ENCODE data around the gene HORMAD2. TPM values are rescaled to one million over a fixed set of nuclear protein-coding genes. Genes with fewer than 3 reads are reported as not detected.
A peak's percentile ranks its signal among the peaks of the same experiment; 100 is the strongest.

HORMAD2 gene
- total and polyA plus RNA-seq, 9 of the 15 experiments (the other 6 are each of a cell fraction or from before 2014, with no cell fraction given), result not detected

DNA sequence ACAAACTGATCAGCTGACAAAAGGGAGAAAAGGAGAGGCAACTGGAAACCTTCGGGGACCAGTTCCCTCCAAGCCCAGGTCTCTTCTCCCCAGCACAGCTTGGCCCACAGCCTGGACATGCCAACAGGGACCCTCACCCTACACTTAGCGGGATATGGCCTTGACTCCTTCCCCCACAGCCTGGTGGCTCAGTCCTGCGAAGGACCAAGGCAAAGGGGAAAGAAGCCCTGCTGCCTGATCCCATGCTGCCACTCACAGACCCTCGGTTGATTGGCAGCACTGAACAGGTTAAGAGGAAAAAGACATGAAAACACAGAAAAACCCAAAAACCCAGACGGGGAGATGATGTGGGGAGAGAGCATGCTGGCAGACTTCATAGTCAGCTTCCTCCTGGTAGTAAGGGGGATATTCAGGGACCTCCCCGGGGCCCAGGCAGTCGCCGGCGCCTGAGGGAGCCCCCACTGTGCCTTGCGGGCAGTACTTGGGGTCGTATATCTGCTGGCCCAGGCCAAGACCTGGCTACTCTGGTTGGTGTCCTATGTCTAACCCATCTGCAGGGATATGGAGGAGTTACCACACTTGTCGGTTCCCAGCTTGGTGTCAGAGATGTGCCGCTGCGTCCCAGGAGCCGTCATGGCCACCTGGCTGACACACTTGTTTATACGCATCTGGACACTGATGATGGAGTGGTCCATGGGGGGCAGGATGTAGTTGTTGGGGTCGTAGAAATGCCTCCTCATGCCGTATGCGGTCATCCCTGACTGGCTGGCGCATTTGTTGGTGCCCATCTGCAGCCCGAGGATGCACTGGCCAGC is 34.2 kb upstream of the HORMAD2 start:
- no TSS peak for BruUV-seq (replicated peaks)
- CTCF ChIA-PET (ENCODE audit: low intra/inter-chr PET ratio), result no interaction called here

More for the DNA sequence above, 34.2 kb upstream of the HORMAD2 start:
- H2AFZ ChIP-seq (ENCODE audit: low read depth, low read length), result no peak overlapping the region; the same call in 1 of the 2 replicates
- H3K27ac ChIP-seq (ENCODE audit: extremely low read depth, low read depth, low read length), result no peak overlapping the region
- no peak for DNase-seq (ENCODE audit: extremely low read depth in 1 of 4, low spot score in 3 of 4)
- H3K4me3 ChIP-seq, result no peak overlapping the region
- H3K9me1 ChIP-seq (ENCODE audit: control insufficient read depth, insufficient read depth, low read length), result no peaks in the 10 kb centered on the region
- no peak for FAIRE-seq
- POLR2A ChIA-PET, result interaction anchor here (1.1 to 1.4 kb wide), 2 partner anchors 17 to 43 kb away, joined by 3 read pairs; no protein-coding TSS in a partner anchor
- H3K9ac ChIP-seq (ENCODE audit: insufficient read depth in 1 of 2, low read depth in 2 of 2, low read length in 2 of 2), result no peak overlapping the region
- 0 out of 2 replicates have a peak overlapping the region, but pooled peaks have one; percentile 37 for H3K4me2 ChIP-seq (ENCODE audit: insufficient read depth, low read length)
- no peaks in the 10 kb centered on the region for H3K36me3 ChIP-seq (ENCODE audit: control insufficient read depth, insufficient read depth, low read length)
- no peaks in the 10 kb centered on the region for H3K9me3 ChIP-seq (replicated peaks; ENCODE audit: control insufficient read depth, insufficient read depth, low read depth, low read length)
- no peak for ATAC-seq
- intact Hi-C loops (cut with micrococcal nuclease) (no loop called here), in situ Hi-C loops (cut with MboI) (no loop called here)
- WGBS (ENCODE audit: insufficient coverage, low coverage, missing lambda C conversion rate), result 31% methylated on average over 20 of the region's 21 CpGs
- peaks cover 4 to 22% of the 10 kb centered on the region in 2 experiments; a peak in 4 of 5 replicates for H3K27me3 ChIP-seq (ENCODE audit: control insufficient read depth in 2 of 2, insufficient read depth in 2 of 2, low read length in 2 of 2)
- H3K79me2 ChIP-seq (ENCODE audit: control insufficient read depth, insufficient read depth, low read length), result no peaks in the 10 kb centered on the region
- no peaks in the 10 kb centered on the region; a peak in 1 of 5 replicates for H3K4me1 ChIP-seq (replicated peaks in 1 of 2; ENCODE audit: control insufficient read depth in 2 of 2, insufficient read depth in 2 of 2, low read length in 2 of 2)
- H4K20me1 ChIP-seq (replicated peaks; ENCODE audit: control insufficient read depth, insufficient read depth, low read length), result no peaks in the 10 kb centered on the region; the same call in 1 of the 2 replicates
- peak; percentile 62 for TF ChIP-seq RBM25 (IDR thresholded peaks at IDR 0.05; ENCODE audit: low read depth, low read length, severe bottlenecking)
- TF ChIP-seq, protein P1, sequence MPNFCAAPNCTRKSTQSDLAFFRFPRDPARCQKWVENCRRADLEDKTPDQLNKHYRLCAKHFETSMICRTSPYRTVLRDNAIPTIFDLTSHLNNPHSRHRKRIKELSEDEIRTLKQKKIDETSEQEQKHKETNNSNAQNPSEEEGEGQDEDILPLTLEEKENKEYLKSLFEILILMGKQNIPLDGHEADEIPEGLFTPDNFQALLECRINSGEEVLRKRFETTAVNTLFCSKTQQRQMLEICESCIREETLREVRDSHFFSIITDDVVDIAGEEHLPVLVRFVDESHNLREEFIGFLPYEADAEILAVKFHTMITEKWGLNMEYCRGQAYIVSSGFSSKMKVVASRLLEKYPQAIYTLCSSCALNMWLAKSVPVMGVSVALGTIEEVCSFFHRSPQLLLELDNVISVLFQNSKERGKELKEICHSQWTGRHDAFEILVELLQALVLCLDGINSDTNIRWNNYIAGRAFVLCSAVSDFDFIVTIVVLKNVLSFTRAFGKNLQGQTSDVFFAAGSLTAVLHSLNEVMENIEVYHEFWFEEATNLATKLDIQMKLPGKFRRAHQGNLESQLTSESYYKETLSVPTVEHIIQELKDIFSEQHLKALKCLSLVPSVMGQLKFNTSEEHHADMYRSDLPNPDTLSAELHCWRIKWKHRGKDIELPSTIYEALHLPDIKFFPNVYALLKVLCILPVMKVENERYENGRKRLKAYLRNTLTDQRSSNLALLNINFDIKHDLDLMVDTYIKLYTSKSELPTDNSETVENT (CRISPR knock-in tag; IDR thresholded peaks at IDR 0.05), result no peak
